HCT116 (cell line): ENCODE data around the gene PPP3CB. TPM values are rescaled to one million over a fixed set of nuclear protein-coding genes. Genes with fewer than 3 reads are reported as not detected.

Source experiments
- ATAC-seq: fragments of 200-7000 bp; cut with Tn5 transposase; 2 replicates; pipeline ENCODE4 v1.9.1; 2020; ENCODE audit warnings: mild to moderate bottlenecking, moderate library complexity
- BruUV-seq: library from RNA; stranded (reverse); fragments of 400-500 nt; replicated peaks from 2 replicates; lab custom pipeline; 2021; lab: Mats Ljungman, UMichigan
- CTCF ChIA-PET: fragments of 300-600 bp; sonication (Branson Sonifier 250); formaldehyde crosslinking; loops from one replicate; lab custom pipeline; 2021; ENCODE audit warnings: antibody characterized with exemption; lab: Charles Lee
- POLR2A ChIA-PET: fragments of 300-600, 350-600 bp; sonication (Branson Sonifier 250); formaldehyde crosslinking; loops from one replicate; lab custom pipeline; 2021; ENCODE audit warnings: antibody characterized with exemption; lab: Charles Lee
- RAD21 ChIA-PET, 2 experiments: fragments of 300-600 bp; sonication (Branson Sonifier 250); formaldehyde crosslinking; loops; one replicate each; lab custom pipeline; 2023; ENCODE audit warnings: low total read pairs in 2 of 2; ENCODE audit not compliant: uncharacterized antibody in 2 of 2, unreplicated experiment in 2 of 2, low non-redundant PET in 1 of 2; lab: Charles Lee
- DNase-seq: peaks from one replicate; pipeline ENCODE4 v3.0.0-alpha.2; 2010; ENCODE audit warnings: low read depth, low spot score
- H2AFZ ChIP-seq: fragments of 200-600 bp; shearing (Covaris generic), sonication (generic); 2 replicates; pipeline ENCODE4 v1.6.1; 2017; ENCODE audit warnings: low read depth, mixed run types, mixed read lengths, antibody characterized with exemption, low read length; ENCODE audit not compliant: poor library complexity, severe bottlenecking
- H3K27ac ChIP-seq: 2 replicates; pipeline ENCODE4 v1.5.1; 2012; ENCODE audit warnings: low read depth, low read length
- H3K27me3 ChIP-seq: fragments of 200-600 bp; sonication (generic); 2 replicates; pipeline ENCODE4 v1.6.1; 2016; ENCODE audit warnings: mixed run types, low read length, mixed read lengths; ENCODE audit not compliant: insufficient read depth
- H3K36me3 ChIP-seq, 2 experiments: fragments of 200-500 bp in 1 of 2; fragments of 200-600 bp in 1 of 2; sonication (Bioruptor generic) in 1 of 2; sonication (generic) in 1 of 2; 2 replicates each; pipeline versions ENCODE4 v1.5.1 to v1.6.1; 2014 to 2016; ENCODE audit warnings: low read length in 2 of 2, inconsistent platforms in 1 of 2, mixed read lengths in 1 of 2, mixed run types in 1 of 2; ENCODE audit not compliant: insufficient read depth in 2 of 2, control insufficient read depth in 1 of 2
- H3K4me1 ChIP-seq, 2 experiments: fragments of 200-600 bp in 1 of 2; sonication (generic) in 1 of 2; 2 replicates each; pipeline versions ENCODE4 v1.5.1 to v1.6.1; 2012 to 2017; ENCODE audit warnings: low read length in 2 of 2, inconsistent platforms in 1 of 2, mild to moderate bottlenecking in 1 of 2, mixed read lengths in 1 of 2, mixed run types in 1 of 2, moderate library complexity in 1 of 2; ENCODE audit not compliant: insufficient read depth in 2 of 2, control insufficient read depth in 1 of 2
- H3K4me2 ChIP-seq: fragments of 200-600 bp; sonication (generic); 2 replicates; pipeline ENCODE4 v1.6.1; 2017; ENCODE audit warnings: mixed run types, low read length, mixed read lengths
- H3K4me3 ChIP-seq, 2 experiments: fragments of 200-600 bp in 1 of 2; sonication (generic) in 1 of 2; replicated peaks in 1 of 2; 2 replicates each; pipeline ENCODE4 v1.5.1; 2011 to 2016; ENCODE audit warnings: low read length in 2 of 2, control low read depth in 1 of 2, low read depth in 1 of 2, mild to moderate bottlenecking in 1 of 2, mixed read lengths in 1 of 2, mixed run types in 1 of 2
- H3K79me2 ChIP-seq: fragments of 200-600 bp; sonication (generic); 2 replicates; pipeline ENCODE4 v1.6.1; 2017; ENCODE audit warnings: mild to moderate bottlenecking, mixed run types, low read length, moderate library complexity, mixed read lengths; ENCODE audit not compliant: insufficient read depth
- H3K9ac ChIP-seq: fragments of 200-600 bp; sonication (generic); 2 replicates; pipeline ENCODE4 v1.6.1; 2016; ENCODE audit warnings: low read length, mixed read lengths
- H3K9me2 ChIP-seq: fragments of 200-600 bp; sonication (generic), shearing (Covaris generic); 2 replicates; pipeline ENCODE4 v1.6.1; 2017; ENCODE audit warnings: mixed run types, mild to moderate bottlenecking, moderate library complexity; ENCODE audit not compliant: insufficient read depth
- H3K9me3 ChIP-seq, 2 experiments: fragments of 200-500 bp in 1 of 2; fragments of 200-600 bp in 1 of 2; sonication (Bioruptor generic) in 1 of 2; sonication (generic) in 1 of 2; 2 replicates each; pipeline ENCODE4 v1.6.1; 2014 to 2017; ENCODE audit warnings: low read length in 2 of 2, mixed read lengths in 2 of 2, inconsistent platforms in 1 of 2, low read depth in 1 of 2, mild to moderate bottlenecking in 1 of 2, mixed run types in 1 of 2, moderate library complexity in 1 of 2; ENCODE audit not compliant: control insufficient read depth in 1 of 2, insufficient read depth in 1 of 2
- H4K20me1 ChIP-seq: fragments of 200-600 bp; sonication (generic), shearing (Covaris generic); 2 replicates; pipeline ENCODE4 v1.6.1; 2017; ENCODE audit warnings: mixed run types, mild to moderate bottlenecking, moderate library complexity; ENCODE audit not compliant: insufficient read depth
- EGR1 ChIP-seq: IDR thresholded peaks from 2 replicates; pipeline ENCODE4 v1.6.1; 2012; ENCODE audit warnings: low read depth
- EZH2 ChIP-seq: fragments of 200-600 bp; sonication (generic); IDR thresholded peaks from 2 replicates; pipeline ENCODE4 v1.6.1; 2017; ENCODE audit warnings: antibody characterized with exemption, mixed run types
- EZH2phosphoT487 ChIP-seq: fragments of 200-600 bp; IDR thresholded peaks from 2 replicates; pipeline ENCODE4 v1.6.1; 2018; ENCODE audit warnings: antibody characterized with exemption, borderline replicate concordance
- RAD21 ChIP-seq: IDR thresholded peaks from 2 replicates; pipeline ENCODE4 v1.6.1; 2012; ENCODE audit warnings: low read depth, mild to moderate bottlenecking
- SIN3A ChIP-seq: IDR thresholded peaks from 2 replicates; pipeline ENCODE4 v1.6.1; 2012; ENCODE audit warnings: low read depth
- TCF7L2 ChIP-seq: IDR thresholded peaks from 2 replicates; pipeline ENCODE4 v1.7.0; 2011; ENCODE audit warnings: borderline replicate concordance, inconsistent platforms; ENCODE audit not compliant: insufficient read depth, insufficient read length; ENCODE audit errors: extremely low read depth
- YY1 ChIP-seq: IDR thresholded peaks from 2 replicates; pipeline ENCODE4 v1.6.1; 2011; ENCODE audit warnings: low read length, low read depth, moderate library complexity, mild to moderate bottlenecking; ENCODE audit not compliant: insufficient replicate concordance; ENCODE audit errors: extremely low read depth
- ZBTB33 ChIP-seq: IDR thresholded peaks from 2 replicates; pipeline ENCODE4 v1.6.1; 2011; ENCODE audit warnings: mild to moderate bottlenecking, low read length, moderate library complexity; ENCODE audit not compliant: insufficient replicate concordance; ENCODE audit errors: extremely low read depth
- ZFX ChIP-seq: fragments of 450-650 bp; IDR thresholded peaks from 2 replicates; pipeline ENCODE4 v1.6.1; 2017
- ZNF274 ChIP-seq: fragments of 200-500 bp; sonication (Bioruptor generic); IDR thresholded peaks from 2 replicates; pipeline ENCODE4 v1.6.1; 2014; ENCODE audit warnings: mild to moderate bottlenecking, low read depth, low read length, inconsistent platforms
- intact Hi-C: fragments of 100-400 bp; cut with micrococcal nuclease; formaldehyde crosslinking; loops from 2 replicates; pipeline ENCODE4 v1.10.0; 2022
- total RNA-seq: library from RNA; stranded (reverse); gene quantifications from one replicate; pipeline ENCODE4 v1.2.1, GENCODE V29; 2021; ENCODE audit not compliant: unreplicated experiment

The PPP3CB gene
- total RNA-seq, 1 experiment from 2014 or later: 32.0 TPM

- ChIA-PET POLR2A (interaction anchor here (2.2 kb wide), 1 partner anchor 247 kb away, joined by 12 read pairs; the partner anchor contains the start of gene DNAJC9), RAD21 (no interaction called here), CTCF (no interaction called here)
- TF ChIP-seq EZH2 (no peak), TCF7L2 (no peak), RAD21 (no peak), ZFX (no peak), EGR1 (no peak), YY1 (no peak), ZBTB33 (no peak), ZNF274 (no peak), EZH2phosphoT487 (no peak), SIN3A (no peak)
- no peaks in the 10 kb centered on the region for H4K20me1 ChIP-seq
- H3K9ac ChIP-seq: no peak overlapping the region
- no peaks in the 10 kb centered on the region for H3K9me2 ChIP-seq
- peaks cover 63% of the 10 kb centered on the region for H3K79me2 ChIP-seq
- peak overlapping the region; percentile 97; the same call in 1 of the 2 replicates for H3K27ac ChIP-seq
- peak overlapping the region; percentile 94 to 98; a peak in 2 of 4 replicates for H3K4me3 ChIP-seq
- peaks cover 0 to 4% of the 10 kb centered on the region in 2 experiments; a peak in 1 of 4 replicates for H3K36me3 ChIP-seq
- H3K27me3 ChIP-seq: no peaks in the 10 kb centered on the region
- no peak overlapping the region for H2AFZ ChIP-seq
- BruUV-seq: no TSS peak
- intact Hi-C loops: no loop called here
- peaks cover 13 to 21% of the 10 kb centered on the region in 2 experiments; a peak in 3 of 4 replicates for H3K4me1 ChIP-seq
- no peak for DNase-seq
- no peaks in the 10 kb centered on the region for H3K9me3 ChIP-seq
- H3K4me2 ChIP-seq: peak overlapping the region; percentile 81; the same call in 1 of the 2 replicates
- ATAC-seq: no peak
Observed at GRCh38 chr10:73494213-73494612, 1.6 kb downstream of the PPP3CB start.
